DOHH2 (cell line): Measurements from ENCODE around the gene NHERF2.

Experiments used
- EZH2phosphoT487 ChIP-seq: fragments of 200-600 bp; sonication (generic); IDR thresholded peaks from 2 replicates; pipeline ENCODE4 v1.6.1; 2017; ENCODE audit warnings: borderline replicate concordance, mild to moderate bottlenecking, antibody characterized with exemption, low read length, moderate library complexity, mixed read lengths
- TF ChIP-seq, protein P1 (sequence below): fragments of 200-600 bp; sonication (generic); IDR thresholded peaks from one replicate; pipeline ENCODE4 v1.5.1; 2014; ENCODE audit warnings: antibody characterized with exemption, mild to moderate bottlenecking, low read depth, low read length; ENCODE audit not compliant: poor library complexity, severe bottlenecking

GRCh38 chr16:2008631-2009163, 18.0 kb upstream of the NHERF2 start:
- TF ChIP-seq, protein P1, sequence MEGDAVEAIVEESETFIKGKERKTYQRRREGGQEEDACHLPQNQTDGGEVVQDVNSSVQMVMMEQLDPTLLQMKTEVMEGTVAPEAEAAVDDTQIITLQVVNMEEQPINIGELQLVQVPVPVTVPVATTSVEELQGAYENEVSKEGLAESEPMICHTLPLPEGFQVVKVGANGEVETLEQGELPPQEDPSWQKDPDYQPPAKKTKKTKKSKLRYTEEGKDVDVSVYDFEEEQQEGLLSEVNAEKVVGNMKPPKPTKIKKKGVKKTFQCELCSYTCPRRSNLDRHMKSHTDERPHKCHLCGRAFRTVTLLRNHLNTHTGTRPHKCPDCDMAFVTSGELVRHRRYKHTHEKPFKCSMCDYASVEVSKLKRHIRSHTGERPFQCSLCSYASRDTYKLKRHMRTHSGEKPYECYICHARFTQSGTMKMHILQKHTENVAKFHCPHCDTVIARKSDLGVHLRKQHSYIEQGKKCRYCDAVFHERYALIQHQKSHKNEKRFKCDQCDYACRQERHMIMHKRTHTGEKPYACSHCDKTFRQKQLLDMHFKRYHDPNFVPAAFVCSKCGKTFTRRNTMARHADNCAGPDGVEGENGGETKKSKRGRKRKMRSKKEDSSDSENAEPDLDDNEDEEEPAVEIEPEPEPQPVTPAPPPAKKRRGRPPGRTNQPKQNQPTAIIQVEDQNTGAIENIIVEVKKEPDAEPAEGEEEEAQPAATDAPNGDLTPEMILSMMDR, result no peak
- no peak for TF ChIP-seq EZH2phosphoT487
